Tracheal epithelial cell (primary cell): Measurements from ENCODE around the gene PPP4R4. TPM values are rescaled to one million over a fixed set of nuclear protein-coding genes. Genes with fewer than 3 reads are reported as not detected.

Source experiments
- total RNA-seq: library from RNA; depleted of rRNA; stranded (reverse); fragments of >200 nt; gene quantifications from 2 replicates; pipeline ENCODE4 v1.2.1, GENCODE V29; 2014

The PPP4R4 gene
- 12.1 and 24.6 TPM in 2 replicates for total RNA-seq

GRCh38 chr14:94173885-94174603 lies at the start of gene PPP4R4:
Gene PPP4R4, plus strand, starts transcription at chr14:94174322. Its CDS starts 144 bp downstream, at chr14:94174466.

GRCh38 chr14:94129111-94129757 lies 44.9 kb upstream of the PPP4R4 start, which contains the start of gene IFI27L2:
Gene IFI27L2, minus strand, starts transcription at chr14:94129604. Its CDS starts 40 bp downstream, at chr14:94129564.

GRCh38 chr14:94292872-94293577 lies 118.9 kb downstream of the PPP4R4 start, which contains the start of gene SERPINA10:
Gene SERPINA10, minus strand, starts transcription at chr14:94293268. Its CDS starts 2,675 bp downstream, at chr14:94290593.

DNA sequence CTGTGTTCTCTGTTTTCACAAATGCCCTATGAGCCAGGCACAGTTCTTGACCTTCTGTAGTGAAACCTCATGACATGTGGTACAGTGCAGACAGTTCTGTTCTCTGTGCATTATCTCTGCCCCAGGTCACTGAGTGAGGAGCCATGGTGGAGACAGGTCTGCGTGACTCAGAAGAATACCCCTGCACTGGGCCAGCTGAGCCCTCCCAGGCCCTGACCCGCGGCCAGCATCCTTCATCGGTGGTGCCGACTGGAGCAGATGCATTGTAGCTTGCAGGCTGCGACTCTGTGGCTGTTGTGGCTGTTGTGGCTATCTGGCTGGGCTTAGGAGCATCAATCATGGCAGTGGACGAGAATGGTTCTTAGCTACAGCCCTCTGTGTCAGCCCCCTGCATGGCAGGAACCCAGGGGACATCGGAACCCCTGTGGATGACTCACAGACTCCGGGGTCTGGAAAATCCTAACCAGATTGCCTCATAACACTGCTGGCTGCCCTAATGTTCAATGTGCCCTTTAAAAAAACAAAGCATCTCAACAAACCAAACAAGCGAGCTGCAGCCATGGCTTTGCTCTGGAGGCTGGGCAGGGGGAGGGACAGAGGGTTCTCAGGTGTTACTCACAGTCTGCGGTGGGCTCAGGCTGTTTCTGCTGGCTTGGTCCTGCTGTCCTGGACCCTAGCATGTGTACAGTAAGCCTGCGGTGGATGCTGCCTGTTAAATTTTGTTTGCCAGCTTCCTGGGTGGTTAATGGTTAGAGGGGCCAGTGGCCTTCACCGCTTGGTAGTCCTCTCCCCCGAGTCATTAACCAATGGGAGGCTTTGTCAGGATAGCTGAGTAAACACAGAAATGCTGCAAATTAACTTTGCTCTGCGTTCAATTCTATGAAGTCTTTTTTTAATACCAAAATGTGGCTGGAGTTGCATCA lies 148.8 kb downstream of the PPP4R4 start, which contains the start of gene SERPINA6:
TSS of gene SERPINA6 (minus strand) at position 689 of the 923 bp plus-strand sequence. CDS start 8,688 bp downstream, outside the sequence.

Other genes with a start within 250 kb of the PPP4R4 start
- gene FAM181A, start 247.0 kb upstream of the PPP4R4 start, total RNA-seq: not detected in 2 replicates
- gene ASB2, start 197.8 kb upstream of the PPP4R4 start, total RNA-seq: under 0.01 and 1.9 TPM in 2 replicates
- not detected in 2 replicates for gene CCDC197, start 177.0 kb upstream of the PPP4R4 start, total RNA-seq
- gene OTUB2, start 148.0 kb upstream of the PPP4R4 start, total RNA-seq: 1.7 and 7.5 TPM in 2 replicates
- gene DDX24, start 93.1 kb upstream of the PPP4R4 start, total RNA-seq: 98.5 and 127 TPM in 2 replicates
- 7.7 and 8.9 TPM in 2 replicates for gene IFI27L1, start 93.0 kb upstream of the PPP4R4 start, total RNA-seq
- gene IFI27, start 63.6 kb upstream of the PPP4R4 start, total RNA-seq: 30.7 and 39.5 TPM in 2 replicates
- gene IFI27L2, start 44.7 kb upstream of the PPP4R4 start, total RNA-seq: 46.0 and 79.5 TPM in 2 replicates
- gene SERPINA10, start 118.9 kb downstream of the PPP4R4 start, total RNA-seq: not detected in 2 replicates
- gene SERPINA6, start 149.0 kb downstream of the PPP4R4 start, total RNA-seq: 0.48 TPM in 1 of 2 replicates, not detected in the other
- gene SERPINA2, start 192.4 kb downstream of the PPP4R4 start, total RNA-seq: not detected in 2 replicates
- gene SERPINA1, start 214.3 kb downstream of the PPP4R4 start, total RNA-seq: 1.1 and 10.6 TPM in 2 replicates